G401.6 (cell line): ENCODE results near the gene SHH.

ENCODE experiments used
- FAIRE-seq: peaks from 2 replicates; lab custom pipeline; 2012; peaks lifted over from hg19 to GRCh38; lab: Jason Lieb, UNC

SHH gene

GRCh38 chr7:155764438-155764793 is 47.8 kb downstream of the SHH start:
- no peak for FAIRE-seq

DNA sequence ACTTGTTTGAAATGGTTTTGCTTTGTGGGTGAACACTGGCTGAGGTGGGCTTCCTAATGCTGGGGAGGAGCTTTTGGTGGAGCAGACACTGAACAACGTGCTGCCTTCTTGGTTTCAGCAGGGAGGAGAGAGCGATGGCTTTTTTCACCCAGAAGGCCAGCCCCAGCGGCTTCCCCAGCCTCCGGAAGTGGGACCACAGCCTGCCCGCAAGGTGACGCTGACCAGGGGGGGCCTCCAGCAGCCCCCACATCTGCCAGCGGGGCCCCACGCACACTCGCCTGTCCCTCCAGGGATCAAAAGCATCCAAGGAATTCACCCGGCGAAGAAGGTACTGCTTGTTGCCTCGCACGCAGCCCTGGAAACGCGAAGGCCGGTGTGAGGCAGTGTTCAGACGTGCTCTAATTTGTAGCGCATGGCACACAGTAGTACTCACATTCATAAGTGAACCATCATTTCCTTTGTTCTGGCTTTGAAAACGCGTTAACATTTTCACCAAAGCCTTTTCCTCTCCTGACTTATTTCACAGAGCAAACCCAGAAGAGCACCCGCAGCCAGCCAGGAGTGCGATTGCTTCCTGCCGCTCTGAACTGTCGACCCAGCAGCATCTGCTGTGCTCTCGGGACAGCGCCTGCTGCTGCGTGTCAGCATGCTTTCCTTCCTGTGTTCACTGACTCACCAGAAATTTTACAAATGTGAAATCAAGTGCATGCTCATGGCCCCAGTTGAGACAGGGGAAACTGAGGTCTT is 48.4 kb downstream of the SHH start:
- FAIRE-seq, result no peak

DNA sequence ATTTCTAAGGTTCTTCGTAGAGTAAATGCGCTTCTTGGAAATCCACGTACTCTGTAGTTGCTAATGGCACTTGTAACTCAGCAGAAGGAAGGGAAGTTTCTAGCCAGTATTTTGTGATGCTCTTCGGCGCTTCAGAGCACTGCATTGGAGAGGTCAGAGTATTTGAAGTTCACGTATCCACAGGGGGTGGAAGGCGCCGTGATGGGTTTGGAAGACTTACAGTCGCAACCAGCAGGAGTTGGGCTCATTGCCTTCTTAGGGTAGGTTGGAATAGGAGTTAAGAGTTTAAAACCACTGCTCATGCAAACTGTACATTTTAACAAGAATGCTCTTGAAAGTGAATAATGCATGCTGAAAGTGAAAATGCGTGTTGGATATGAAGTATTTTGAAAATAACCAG is 49.1 kb downstream of the SHH start:
- no peak for FAIRE-seq

DNA sequence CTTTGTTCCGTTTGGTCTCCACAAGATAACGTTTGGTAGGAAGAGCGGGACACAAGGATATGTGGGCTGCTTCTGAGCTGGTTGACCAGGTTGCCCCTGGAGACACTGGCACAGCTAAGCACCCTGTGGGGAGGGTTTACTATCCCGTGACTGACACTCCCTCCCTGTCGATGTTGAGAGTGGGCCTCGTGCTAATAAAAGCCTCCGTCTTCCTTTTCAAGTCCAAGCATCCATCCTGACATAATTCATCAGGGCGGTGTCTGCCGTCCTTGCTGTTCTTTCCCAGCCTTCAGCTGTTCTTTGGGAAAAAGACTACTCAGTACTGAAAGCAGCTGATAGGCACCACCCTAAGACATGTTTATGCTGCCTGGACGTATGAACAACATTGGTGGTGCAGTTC is 49.6 kb downstream of the SHH start:
- FAIRE-seq, result no peak

- no peak for FAIRE-seq
Observed at GRCh38 chr7:155762036-155762435, 50.2 kb downstream of the SHH start.

GRCh38 chr7:155761162-155761561 is 51.1 kb downstream of the SHH start:
- FAIRE-seq, result no peak

DNA sequence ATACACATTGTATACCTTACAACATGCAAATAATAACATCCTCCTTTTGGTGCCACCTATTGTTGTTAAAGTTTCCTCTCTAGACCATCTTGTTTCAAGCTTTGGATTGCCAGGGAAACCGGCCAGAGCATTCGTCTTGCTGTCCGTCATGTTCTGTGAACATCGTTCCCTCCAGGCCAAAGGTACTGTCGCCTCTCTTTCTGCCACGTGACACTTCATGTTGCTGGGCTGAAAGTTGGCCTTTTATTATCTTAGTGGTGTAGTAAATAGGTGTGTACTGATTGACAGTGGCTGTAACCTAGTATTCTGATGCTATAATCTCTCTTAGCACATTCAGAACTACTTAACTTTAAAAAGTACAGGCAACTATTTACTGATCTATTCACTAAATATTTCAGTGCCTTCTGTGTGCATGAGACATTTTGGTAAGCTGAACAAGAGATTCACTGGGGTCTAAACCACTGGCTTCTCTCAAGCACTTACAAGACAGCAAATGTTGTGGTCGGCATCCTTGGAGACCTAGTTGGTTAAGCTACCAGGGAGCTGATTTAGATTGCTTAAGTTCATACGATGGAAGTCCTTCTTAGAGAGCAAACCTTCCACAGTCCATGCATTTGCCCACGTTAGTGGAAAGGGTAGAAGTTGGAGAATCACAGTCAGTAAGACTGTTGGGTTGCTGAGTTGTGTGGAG is 52.4 kb downstream of the SHH start:
- no peak for FAIRE-seq

DNA sequence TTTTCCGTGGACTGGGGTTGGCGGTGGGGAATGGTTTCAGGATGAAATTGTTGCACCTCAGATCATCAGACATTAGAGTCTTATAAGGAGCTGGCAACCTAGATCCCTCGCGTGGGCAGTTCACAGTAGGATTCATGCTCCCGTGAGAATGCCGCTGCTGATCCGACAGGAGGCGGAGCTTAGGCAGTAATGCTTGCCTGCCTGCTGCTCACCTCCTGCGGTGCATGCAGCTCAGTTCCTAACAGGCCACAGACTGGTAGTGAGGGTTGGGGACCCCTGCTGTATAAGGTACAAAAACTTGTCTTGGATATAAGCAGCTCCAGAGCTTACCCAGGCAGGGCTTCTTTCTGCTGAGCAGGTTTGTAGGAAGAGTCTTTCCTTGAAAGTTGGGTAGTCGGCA is 53.9 kb downstream of the SHH start:
- FAIRE-seq, result no peak

DNA sequence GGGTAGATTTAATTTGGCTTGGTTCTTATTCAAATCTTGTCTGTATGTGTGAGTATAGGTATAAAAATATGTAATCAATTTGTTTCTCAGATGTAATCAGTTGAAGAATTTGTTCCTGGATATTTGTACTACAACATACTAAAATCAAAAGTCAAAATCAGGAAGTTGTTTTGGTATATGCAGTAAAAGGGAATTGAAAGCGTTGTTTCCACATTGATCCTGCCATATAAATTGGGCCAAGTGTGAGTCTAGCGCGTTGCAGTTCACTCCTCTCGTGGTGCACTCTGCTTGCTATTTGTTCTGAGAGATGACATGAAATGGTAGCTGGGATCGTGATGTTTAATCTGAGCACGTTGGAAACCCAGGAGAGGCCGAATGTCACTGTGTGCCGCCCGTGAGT is 55.9 kb downstream of the SHH start:
- FAIRE-seq, result no peak

DNA sequence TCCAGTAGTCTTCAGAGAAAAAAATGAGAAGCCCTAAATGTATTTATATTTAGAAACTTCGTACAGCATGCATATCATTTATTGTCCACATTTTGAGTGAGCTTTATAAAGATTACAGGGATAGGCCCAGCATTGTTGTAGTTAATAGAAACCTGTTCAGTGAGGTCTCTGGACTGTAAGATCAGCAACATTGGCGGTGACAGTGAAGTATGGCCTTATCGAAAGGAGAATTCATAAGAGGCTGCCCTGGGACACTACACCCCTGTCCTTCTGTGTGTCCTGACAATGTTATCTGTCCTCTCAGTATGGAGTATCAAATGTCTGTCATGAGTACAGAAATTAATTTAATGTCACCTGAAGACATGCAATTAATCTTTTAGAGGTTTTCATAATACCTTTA is 57.2 kb downstream of the SHH start:
- no peak for FAIRE-seq

DNA sequence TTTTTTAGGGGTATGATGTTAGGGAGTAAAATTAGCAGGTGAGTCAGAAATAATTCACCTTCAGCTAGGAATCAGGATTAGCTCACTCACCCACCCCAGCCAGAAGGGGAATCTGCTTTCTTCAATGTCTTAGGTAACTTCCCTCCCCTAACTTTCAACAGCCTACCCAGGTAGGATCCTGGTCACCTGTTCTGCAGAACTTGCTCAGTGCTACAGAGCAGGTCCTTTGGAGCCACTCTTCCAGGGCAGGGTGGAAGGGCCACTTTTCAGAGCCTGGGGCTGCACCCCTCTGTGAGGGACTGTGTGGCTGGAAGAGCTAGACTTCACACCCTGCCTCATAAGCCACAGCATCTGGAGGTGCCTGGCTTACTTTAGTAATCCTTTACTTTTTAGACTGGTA is 58.1 kb downstream of the SHH start:
- no peak for FAIRE-seq

DNA sequence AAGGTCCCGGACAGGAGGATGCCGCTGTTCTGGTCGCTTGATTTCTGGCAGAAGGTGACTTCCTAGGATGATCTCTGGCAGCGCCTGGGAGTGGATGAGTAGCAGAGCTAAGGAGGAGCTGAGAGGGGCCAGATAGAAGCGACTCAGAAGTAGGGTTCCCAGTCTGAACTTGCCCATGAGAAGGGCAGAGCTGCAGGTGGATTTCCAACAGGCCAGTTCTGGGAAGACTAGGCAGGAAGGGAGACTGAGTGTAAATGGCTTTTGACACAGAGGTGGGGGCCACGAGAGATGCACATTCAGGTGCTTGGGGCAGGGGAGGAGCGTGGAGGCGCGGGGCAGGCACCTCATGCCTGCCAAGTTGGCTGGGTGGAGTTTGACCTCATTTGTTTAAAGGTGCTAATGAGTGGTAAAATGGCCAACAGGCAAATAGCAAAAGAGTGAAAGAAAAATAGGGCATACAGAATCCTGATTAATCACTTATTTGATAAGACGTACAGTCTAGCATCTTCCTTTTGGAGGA is 58.8 kb downstream of the SHH start:
- FAIRE-seq, result no peak

GRCh38 chr7:155752756-155753445 is 59.4 kb downstream of the SHH start:
- no peak for FAIRE-seq

DNA sequence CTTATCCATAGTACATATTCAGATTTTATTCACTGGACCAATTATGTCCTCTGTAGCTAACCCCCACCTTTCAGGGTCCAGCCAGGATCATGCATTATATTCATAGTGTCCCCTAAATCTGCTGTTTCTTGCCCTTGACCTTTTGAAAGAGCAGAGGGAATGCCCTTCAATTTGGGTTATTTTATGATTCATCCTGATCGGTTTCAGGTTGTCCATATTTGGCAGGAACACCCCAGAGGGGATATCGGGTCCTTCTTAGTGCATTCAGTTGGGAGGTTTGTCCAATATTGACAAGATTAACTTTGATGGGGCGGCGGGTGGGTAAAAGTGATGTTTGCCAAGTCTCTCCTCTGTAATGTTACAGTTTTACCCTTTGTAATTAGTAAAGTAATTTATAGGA is 60.9 kb downstream of the SHH start:
- no peak for FAIRE-seq

DNA sequence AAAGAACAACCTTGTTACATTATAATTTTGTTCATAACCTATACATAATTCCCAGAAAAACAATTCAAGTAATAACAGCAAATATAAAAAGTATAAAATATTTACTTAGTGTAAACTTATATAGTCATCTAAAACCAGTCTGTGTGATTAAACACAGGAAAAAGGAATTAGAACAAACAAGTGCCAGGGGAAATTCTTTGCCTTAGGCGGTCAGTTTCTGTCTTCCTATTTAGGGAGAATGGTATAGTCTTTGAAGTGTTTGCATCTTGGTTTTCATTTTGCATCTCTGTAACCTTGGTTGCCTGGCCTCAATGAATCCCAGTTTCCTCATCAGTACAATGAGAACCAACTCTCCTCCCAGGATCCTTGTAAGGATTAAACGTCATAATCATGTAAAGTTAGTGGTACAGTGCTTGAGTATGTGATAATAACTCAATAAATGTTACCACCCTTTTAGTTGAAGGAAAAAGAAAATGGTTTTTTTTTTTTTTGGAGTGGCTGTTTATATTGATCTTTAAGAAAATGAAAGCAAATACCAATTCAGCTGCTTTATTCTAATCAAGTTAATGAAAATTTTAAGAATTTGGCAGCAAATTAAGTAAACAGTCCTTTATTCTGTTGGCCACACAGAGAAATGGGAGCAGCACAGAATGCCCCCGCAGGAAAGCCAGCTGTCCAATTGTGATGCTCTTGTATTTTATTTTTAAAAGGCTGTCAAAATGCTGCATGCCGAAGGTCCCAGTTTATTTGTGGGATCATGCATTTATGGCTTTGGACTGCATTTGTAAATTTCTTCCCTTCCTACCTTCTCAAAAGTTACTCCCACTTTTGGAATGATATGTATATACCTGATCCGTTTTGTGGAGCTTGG is 61.8 kb downstream of the SHH start:
- FAIRE-seq, result no peak
